KBM-7 (cell line): Measurements from ENCODE around the gene CEP128.
"Not testable (repeated sequence)": the region's sequence is repeated elsewhere in the genome, so short reads cannot be mapped to it uniquely, and the experiment has no call there.

ENCODE experiments used
- DNase-seq: peaks from one replicate; pipeline ENCODE4 v3.0.0-alpha.2; 2015
- in situ Hi-C: fragments of 300-500 bp; cut with MboI; formaldehyde crosslinking; loops from 2 replicates; pipeline ENCODE4 v1.14.3; 2020; ENCODE audit warnings: low sequenced_read_pairs, low pct_unique_long_range_greater_than_20kb, mixed read lengths

CEP128 gene

DNA sequence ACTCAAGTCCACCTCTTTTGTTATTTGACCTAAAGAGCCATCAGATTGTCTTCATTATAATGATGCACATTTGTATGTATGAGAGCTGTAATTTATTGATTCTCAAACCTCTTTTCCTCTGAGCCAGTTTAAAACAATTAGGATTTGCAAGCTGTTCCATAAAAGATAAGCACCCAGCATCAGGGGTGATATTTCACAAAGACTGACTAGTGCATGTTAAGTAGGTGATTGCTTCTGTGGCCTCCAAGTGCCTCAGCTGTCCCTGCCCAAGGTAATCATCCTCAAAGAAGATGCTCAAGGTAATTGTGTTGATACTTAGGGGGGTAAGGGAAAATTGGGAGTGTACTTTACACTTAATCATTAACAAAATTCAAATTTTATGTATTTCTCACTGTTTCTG lies 18.2 kb downstream of the CEP128 start:
- in situ Hi-C loops = no loop called here
- DNase-seq = no peak

DNA sequence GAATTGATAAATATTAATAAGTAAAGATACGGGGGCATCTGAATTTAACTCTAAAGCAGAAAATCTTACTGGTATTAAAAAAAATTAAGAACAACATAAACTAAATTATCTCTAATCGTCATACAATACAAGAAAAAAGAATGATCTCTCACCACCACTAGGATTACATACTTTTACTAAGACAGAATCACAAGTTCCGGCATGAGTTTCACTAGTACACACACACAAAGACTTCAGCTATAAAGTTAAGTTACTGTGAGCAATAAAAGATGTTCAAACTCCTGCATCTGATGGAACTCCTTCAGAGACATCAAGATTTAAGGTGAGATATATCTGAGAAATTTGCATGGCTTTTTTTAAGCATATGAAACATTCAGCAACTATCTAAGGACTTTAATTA lies 21.9 kb downstream of the CEP128 start:
- DNase-seq = no peak
- in situ Hi-C loops = no loop called here

DNA sequence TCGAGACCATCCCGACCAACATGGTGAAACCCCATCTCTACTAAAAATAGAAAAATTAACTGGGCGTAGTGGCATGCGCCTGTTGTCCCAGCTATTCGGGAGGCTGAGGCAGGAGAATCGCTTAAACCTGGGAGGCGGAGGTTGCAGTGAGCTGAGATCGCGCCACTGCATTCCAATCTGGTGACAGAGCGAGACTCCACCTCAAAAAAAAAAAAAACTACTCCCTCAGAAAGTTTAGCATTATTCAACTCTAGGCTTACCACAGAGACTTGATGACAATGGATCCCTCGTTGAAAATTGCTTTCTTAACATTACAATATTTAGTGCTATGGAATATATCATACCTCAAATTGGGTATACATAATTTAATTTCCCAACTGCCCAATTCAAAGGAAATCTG lies 29.5 kb downstream of the CEP128 start:
- in situ Hi-C loops, DNase-seq: not testable (repeated sequence)

DNA sequence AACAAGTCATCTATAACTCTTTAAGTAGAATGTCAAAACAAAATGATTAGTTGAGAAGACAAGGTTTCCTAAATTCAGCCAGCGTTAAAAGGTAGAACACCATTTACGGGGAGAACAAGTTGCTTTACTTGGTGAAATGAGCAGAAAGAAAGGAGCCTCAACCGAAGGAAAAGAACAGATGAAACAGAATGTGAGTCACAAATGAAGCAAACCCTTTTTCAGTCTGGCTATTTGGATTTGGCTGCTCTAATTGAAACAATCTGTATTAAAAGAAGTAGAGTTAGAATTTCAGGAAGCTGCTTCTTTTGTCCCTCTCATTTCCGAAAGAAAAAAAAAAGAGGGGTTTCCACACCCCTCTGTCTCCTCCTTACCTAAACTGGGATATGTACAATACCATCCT lies 34.6 kb downstream of the CEP128 start:
- DNase-seq = no peak
- in situ Hi-C loops = no loop called here

DNA sequence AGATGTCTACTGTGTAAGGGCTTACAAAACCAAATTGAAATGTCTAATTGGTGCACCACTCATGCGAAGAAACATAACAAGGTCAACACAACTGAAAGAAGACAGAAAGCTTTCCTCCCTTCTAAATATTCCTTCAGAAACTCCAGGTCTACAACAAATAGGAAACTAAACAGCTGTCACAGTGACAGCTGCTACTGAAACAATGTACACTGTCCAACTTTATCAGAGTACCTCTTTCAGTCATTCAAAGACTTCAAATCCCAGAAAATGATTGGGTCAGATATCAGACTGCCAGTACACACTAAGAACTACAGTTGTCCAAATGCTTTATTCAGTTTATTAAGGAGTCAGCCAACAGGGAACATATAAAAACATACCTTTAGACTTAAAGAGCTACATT lies 35.2 kb downstream of the CEP128 start:
- in situ Hi-C loops = no loop called here
- no peak for DNase-seq

- in situ Hi-C loops = no loop called here
- no peak for DNase-seq
These were observed 38.9 kb downstream of the CEP128 start for GRCh38 chr14:80902608-80903007.

DNA sequence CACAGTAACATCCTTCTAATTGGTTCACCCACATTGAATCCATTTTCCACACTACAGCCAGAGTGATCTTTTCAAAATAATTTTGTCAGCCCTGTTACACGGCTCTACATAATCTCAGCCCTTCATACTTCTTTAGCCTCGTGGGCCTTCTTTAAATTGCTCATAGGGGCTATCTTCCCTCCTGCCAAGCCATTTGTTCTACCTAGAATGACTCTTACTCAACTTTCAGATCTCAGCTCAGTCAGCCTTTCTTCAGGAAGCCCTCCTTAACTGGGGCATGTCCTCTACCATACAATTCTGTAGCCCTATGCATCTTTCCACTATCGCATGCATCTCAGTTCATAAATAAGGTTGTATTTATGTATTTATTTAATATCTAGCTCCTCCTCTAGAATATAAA lies 39.7 kb downstream of the CEP128 start:
- no peak for DNase-seq
- in situ Hi-C loops = no loop called here

DNA sequence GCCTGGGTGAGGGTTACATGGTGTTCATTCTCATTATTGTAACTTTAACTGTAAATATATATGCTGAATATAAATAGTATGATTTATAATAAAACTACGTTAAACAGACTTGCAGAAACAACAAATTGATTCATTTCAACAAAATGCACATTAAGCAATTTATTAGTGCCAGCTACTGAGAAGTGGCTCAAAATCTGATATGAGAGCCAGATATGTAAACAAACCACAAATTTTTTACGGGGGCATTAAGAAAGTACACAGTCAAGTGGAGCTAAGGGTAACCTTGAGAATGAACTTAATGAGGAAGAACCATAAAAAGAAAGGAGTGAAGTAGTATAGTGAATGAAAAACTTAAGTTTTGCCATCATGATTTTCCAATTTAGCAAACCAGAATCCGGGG lies 40.3 kb downstream of the CEP128 start:
- no peak for DNase-seq
- in situ Hi-C loops = no loop called here

GRCh38 chr14:80872645-80873044 lies 68.9 kb downstream of the CEP128 start:
- no peak for DNase-seq
- in situ Hi-C loops = no loop called here

- in situ Hi-C loops = no loop called here
- DNase-seq = no peak
These were observed 73.3 kb downstream of the CEP128 start for GRCh38 chr14:80868260-80868659.

DNA sequence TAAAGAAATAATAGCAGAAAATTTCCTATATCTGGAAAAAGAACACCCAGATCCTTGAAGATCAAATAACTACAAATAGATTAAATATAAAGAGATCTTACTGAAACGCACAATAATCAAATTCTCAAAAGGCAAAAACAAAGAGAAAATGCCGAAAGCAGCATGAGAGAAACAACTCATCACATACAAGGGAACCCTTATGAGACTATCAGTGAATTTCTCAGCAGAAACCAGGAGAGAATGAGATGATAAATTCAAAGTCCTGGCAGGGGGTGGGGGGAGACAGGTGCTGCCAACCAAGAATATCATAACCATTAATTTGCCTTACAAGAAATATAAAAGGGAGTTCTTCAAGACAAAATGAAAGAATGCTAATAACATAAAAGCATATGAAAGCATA lies 73.7 kb downstream of the CEP128 start:
- in situ Hi-C loops = no loop called here
- DNase-seq = no peak

- DNase-seq = no peak
- in situ Hi-C loops = no loop called here
These were observed 74.4 kb downstream of the CEP128 start for GRCh38 chr14:80867091-80867490.

GRCh38 chr14:80865565-80865964 lies 76.0 kb downstream of the CEP128 start:
- in situ Hi-C loops = no loop called here
- no peak for DNase-seq

DNA sequence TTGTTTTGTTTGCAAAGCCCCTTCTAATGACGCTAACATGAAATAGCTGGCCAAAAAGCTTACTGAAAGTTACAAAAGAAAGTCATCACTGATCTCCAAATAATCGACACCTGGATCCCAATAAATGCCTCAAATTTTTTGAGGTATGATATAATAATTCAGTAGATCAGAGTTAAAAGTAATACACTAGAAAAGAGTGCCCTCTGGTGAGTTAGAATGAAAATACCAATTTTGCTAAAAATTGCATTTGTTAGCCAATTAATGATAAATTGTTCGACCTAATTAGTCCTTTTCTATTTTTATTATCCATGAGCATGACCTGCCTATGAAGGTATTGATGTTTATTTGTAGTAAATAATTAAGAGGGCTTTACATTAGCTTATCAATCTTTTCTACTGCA lies 78.6 kb downstream of the CEP128 start:
- DNase-seq = no peak
- in situ Hi-C loops = no loop called here

DNA sequence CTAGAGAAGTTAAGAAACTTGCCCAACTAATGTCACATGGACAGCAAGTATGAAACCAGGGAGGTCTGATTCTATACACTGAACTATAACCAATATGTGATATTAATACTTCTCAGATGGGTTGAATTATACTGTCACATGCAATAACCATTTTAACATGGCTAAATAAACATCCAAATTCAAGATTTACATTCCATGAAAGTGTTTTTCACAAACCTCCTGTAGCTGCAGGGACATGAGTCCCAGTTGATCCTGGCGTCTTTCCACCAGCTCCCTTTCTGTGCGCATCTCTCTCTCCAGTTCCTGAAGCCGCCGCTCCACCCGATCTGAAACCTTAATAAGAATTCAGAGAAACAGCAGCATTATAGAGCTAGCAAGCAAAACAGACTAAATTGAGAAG lies 79.0 kb downstream of the CEP128 start:
- in situ Hi-C loops = no loop called here

DNA sequence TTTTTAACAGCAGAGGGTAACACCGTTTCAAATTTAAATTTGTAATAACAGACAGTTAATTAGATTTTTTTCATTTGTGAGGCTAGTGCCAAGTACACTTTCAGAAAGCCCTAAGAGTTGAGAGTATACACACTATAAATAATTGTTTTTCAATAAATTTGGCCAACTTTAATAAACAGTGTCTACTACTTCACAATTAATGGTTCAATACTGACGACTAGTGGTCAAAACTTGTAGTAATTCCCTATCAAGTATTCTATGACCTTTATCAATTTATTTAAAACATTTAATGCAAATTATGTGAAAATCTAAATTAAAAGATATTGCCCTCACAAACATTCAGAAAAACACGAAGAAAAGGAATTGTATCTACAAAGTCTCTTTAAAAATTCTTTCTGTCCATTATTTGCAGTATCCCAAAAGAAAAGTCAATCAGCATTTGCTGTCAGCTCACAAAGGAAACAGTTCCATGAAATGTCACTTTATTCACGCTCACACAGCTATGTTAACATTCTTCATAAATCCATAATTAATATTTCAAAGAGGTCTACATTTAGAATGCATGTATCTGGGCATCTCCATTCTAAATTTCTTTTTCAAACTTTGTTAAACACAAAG lies 91.2 kb downstream of the CEP128 start:
- peak; percentile 17 for DNase-seq
- in situ Hi-C loops = no loop called here

More for the DNA sequence above, 79.0 kb downstream of the CEP128 start:
- DNase-seq = no peak

DNA sequence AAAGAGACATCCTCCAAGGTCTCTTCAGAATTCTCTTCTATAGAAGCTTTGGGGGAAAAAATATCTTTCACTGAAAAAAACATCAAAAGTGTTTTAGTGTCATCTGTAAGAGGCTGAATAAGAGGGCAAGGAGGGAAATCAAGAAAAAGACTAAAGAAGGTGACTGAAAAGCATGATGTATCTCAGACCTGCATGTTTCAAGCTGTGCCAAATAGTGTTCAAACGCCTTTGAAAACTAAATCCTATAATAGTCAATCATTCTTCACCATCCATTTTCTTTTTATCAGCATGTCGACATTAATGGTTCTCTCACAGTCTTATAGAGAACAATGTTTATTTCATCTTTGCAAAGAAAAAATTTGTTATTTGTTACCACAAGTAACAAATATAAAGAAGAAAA lies 94.5 kb downstream of the CEP128 start:
- no peak for DNase-seq
- in situ Hi-C loops = no loop called here

DNA sequence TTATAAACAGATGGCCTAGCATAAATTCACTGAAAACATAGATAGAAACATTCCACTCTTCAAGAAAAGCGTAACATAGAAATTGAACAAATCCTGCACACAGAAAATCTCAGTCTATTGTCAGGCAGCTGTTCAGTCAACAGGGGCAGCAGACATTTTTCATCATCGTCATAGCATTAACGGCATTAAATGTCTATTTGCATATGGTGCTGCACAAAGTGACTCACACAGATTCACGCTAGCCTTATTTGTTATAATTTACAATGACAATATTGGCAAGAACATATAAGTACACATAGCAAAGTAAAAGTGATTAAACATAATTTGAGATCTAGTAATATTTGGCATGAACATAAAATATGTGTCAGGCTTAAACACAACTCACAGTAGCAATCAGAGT lies 95.7 kb downstream of the CEP128 start:
- in situ Hi-C loops = no loop called here
- no peak for DNase-seq

DNA sequence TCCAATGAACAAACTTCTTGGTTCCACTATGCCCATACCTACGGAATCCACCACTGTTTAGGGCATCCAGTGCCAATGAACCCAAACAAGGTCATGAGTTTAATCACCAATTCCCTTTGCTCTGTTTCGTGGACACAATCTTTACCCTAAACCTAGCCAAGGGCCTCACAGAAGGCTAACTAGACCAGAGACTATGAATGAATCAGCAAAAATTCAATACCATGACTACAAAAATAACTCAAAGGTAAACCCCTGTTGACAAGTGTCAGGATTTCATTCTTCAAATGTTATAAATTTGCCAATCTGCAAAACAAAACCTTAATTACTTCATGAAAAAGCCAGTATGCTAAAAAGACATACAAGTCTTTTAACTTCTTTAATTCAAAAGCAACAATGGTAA lies 96.7 kb downstream of the CEP128 start:
- in situ Hi-C loops = no loop called here
- DNase-seq = no peak

GRCh38 chr14:80839743-80840142 lies 101.8 kb downstream of the CEP128 start:
- no peak for DNase-seq
- in situ Hi-C loops = no loop called here

- in situ Hi-C loops = no loop called here
These were observed 131.9 kb downstream of the CEP128 start for GRCh38 chr14:80809663-80810062.

DNA sequence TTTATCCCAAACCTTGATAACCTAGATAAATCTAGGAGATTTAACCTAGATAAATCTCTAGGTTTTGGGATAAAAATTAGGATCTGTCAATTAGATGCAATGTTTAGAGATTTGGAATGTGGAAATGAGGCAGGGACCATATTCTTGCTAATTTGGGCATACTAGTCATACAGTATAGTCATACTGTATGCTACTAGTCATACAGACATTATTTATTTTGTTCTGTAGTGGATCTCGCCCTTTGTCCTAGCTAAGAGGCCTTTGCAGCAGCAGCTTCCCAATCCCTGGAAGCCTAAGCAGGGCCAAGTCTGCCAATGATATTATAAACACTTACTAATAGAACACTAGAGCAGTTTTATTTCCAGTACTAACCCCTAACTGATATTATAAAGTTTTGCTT lies 136.4 kb downstream of the CEP128 start:
- in situ Hi-C loops = no loop called here
- DNase-seq = no peak

More at GRCh38 chr14:80809663-80810062, 131.9 kb downstream of the CEP128 start:
- no peak for DNase-seq
